Fibroblast of mammary gland (primary cell): Measurements from ENCODE around the gene UVSSA.

Source experiments
- DNase-seq: peaks from one replicate; pipeline ENCODE4 v3.0.0-alpha.2; 2010; ENCODE audit warnings: low read depth
- H3K4me3 ChIP-seq: 2 replicates; pipeline ENCODE4 v1.5.1; 2011; ENCODE audit warnings: low read depth, mild to moderate bottlenecking, low read length, moderate library complexity; ENCODE audit not compliant: control insufficient read depth
- CTCF ChIP-seq: conservative IDR thresholded peaks from 2 replicates; pipeline ENCODE4 v1.5.1; 2011; ENCODE audit warnings: low read depth, low read length, inconsistent platforms; ENCODE audit not compliant: control insufficient read depth, insufficient read depth

Gene UVSSA

GRCh38 chr4:1401409-1402020 is 54.5 kb downstream of the UVSSA start:
- no peak overlapping the region for H3K4me3 ChIP-seq
- no peak for DNase-seq
- TF ChIP-seq CTCF = no peak

GRCh38 chr4:1402021-1402515 is 55.1 kb downstream of the UVSSA start:
- DNase-seq = no peak
- H3K4me3 ChIP-seq = no peak overlapping the region
- TF ChIP-seq CTCF = no peak

GRCh38 chr4:1402516-1403091 is 55.6 kb downstream of the UVSSA start:
- no peak for DNase-seq
- TF ChIP-seq CTCF = no peak
- H3K4me3 ChIP-seq = no peak overlapping the region

- no peak overlapping the region for H3K4me3 ChIP-seq
These were observed 56.2 kb downstream of the UVSSA start for GRCh38 chr4:1403177-1403583.

GRCh38 chr4:1403591-1404572 is 56.9 kb downstream of the UVSSA start:
- DNase-seq = no peak
- H3K4me3 ChIP-seq = no peak overlapping the region
- no peak for TF ChIP-seq CTCF

More at GRCh38 chr4:1403177-1403583, 56.2 kb downstream of the UVSSA start:
- TF ChIP-seq CTCF = no peak
- DNase-seq = no peak

- no peak for TF ChIP-seq CTCF
- no peak for DNase-seq
- H3K4me3 ChIP-seq = no peak overlapping the region
These were observed 57.7 kb downstream of the UVSSA start for GRCh38 chr4:1404573-1405253.
